HCT116 (cell line): ENCODE data around the gene STAP2. TPM values are rescaled to one million over a fixed set of nuclear protein-coding genes. Genes with fewer than 3 reads are reported as not detected.

Experiments used
- ATAC-seq: fragments of 200-7000 bp; cut with Tn5 transposase; 2 replicates; pipeline ENCODE4 v1.9.1; 2020; ENCODE audit warnings: mild to moderate bottlenecking, moderate library complexity
- BruUV-seq: library from RNA; stranded (reverse); fragments of 400-500 nt; replicated peaks from 2 replicates; lab custom pipeline; 2021; lab: Mats Ljungman, UMichigan
- CTCF ChIA-PET: fragments of 300-600 bp; sonication (Branson Sonifier 250); formaldehyde crosslinking; loops from one replicate; lab custom pipeline; 2021; ENCODE audit warnings: antibody characterized with exemption; lab: Charles Lee
- POLR2A ChIA-PET: fragments of 300-600, 350-600 bp; sonication (Branson Sonifier 250); formaldehyde crosslinking; loops from one replicate; lab custom pipeline; 2021; ENCODE audit warnings: antibody characterized with exemption; lab: Charles Lee
- RAD21 ChIA-PET, 2 experiments: fragments of 300-600 bp; sonication (Branson Sonifier 250); formaldehyde crosslinking; loops; one replicate each; lab custom pipeline; 2023; ENCODE audit warnings: low total read pairs in 2 of 2; ENCODE audit not compliant: uncharacterized antibody in 2 of 2, unreplicated experiment in 2 of 2, low non-redundant PET in 1 of 2; lab: Charles Lee
- DNase-seq: peaks from one replicate; pipeline ENCODE4 v3.0.0-alpha.2; 2010; ENCODE audit warnings: low read depth, low spot score
- H2AFZ ChIP-seq: fragments of 200-600 bp; shearing (Covaris generic), sonication (generic); 2 replicates; pipeline ENCODE4 v1.6.1; 2017; ENCODE audit warnings: low read depth, mixed run types, mixed read lengths, antibody characterized with exemption, low read length; ENCODE audit not compliant: poor library complexity, severe bottlenecking
- H3K27ac ChIP-seq: 2 replicates; pipeline ENCODE4 v1.5.1; 2012; ENCODE audit warnings: low read depth, low read length
- H3K27me3 ChIP-seq: fragments of 200-600 bp; sonication (generic); 2 replicates; pipeline ENCODE4 v1.6.1; 2016; ENCODE audit warnings: mixed run types, low read length, mixed read lengths; ENCODE audit not compliant: insufficient read depth
- H3K36me3 ChIP-seq, 2 experiments: fragments of 200-500 bp in 1 of 2; fragments of 200-600 bp in 1 of 2; sonication (Bioruptor generic) in 1 of 2; sonication (generic) in 1 of 2; 2 replicates each; pipeline versions ENCODE4 v1.5.1 to v1.6.1; 2014 to 2016; ENCODE audit warnings: low read length in 2 of 2, inconsistent platforms in 1 of 2, mixed read lengths in 1 of 2, mixed run types in 1 of 2; ENCODE audit not compliant: insufficient read depth in 2 of 2, control insufficient read depth in 1 of 2
- H3K4me1 ChIP-seq, 2 experiments: fragments of 200-600 bp in 1 of 2; sonication (generic) in 1 of 2; 2 replicates each; pipeline versions ENCODE4 v1.5.1 to v1.6.1; 2012 to 2017; ENCODE audit warnings: low read length in 2 of 2, inconsistent platforms in 1 of 2, mild to moderate bottlenecking in 1 of 2, mixed read lengths in 1 of 2, mixed run types in 1 of 2, moderate library complexity in 1 of 2; ENCODE audit not compliant: insufficient read depth in 2 of 2, control insufficient read depth in 1 of 2
- H3K4me2 ChIP-seq: fragments of 200-600 bp; sonication (generic); 2 replicates; pipeline ENCODE4 v1.6.1; 2017; ENCODE audit warnings: mixed run types, low read length, mixed read lengths
- H3K4me3 ChIP-seq, 2 experiments: fragments of 200-600 bp in 1 of 2; sonication (generic) in 1 of 2; replicated peaks in 1 of 2; 2 replicates each; pipeline ENCODE4 v1.5.1; 2011 to 2016; ENCODE audit warnings: low read length in 2 of 2, control low read depth in 1 of 2, low read depth in 1 of 2, mild to moderate bottlenecking in 1 of 2, mixed read lengths in 1 of 2, mixed run types in 1 of 2
- H3K79me2 ChIP-seq: fragments of 200-600 bp; sonication (generic); 2 replicates; pipeline ENCODE4 v1.6.1; 2017; ENCODE audit warnings: mild to moderate bottlenecking, mixed run types, low read length, moderate library complexity, mixed read lengths; ENCODE audit not compliant: insufficient read depth
- H3K9ac ChIP-seq: fragments of 200-600 bp; sonication (generic); 2 replicates; pipeline ENCODE4 v1.6.1; 2016; ENCODE audit warnings: low read length, mixed read lengths
- H3K9me2 ChIP-seq: fragments of 200-600 bp; sonication (generic), shearing (Covaris generic); 2 replicates; pipeline ENCODE4 v1.6.1; 2017; ENCODE audit warnings: mixed run types, mild to moderate bottlenecking, moderate library complexity; ENCODE audit not compliant: insufficient read depth
- H3K9me3 ChIP-seq, 2 experiments: fragments of 200-500 bp in 1 of 2; fragments of 200-600 bp in 1 of 2; sonication (Bioruptor generic) in 1 of 2; sonication (generic) in 1 of 2; 2 replicates each; pipeline ENCODE4 v1.6.1; 2014 to 2017; ENCODE audit warnings: low read length in 2 of 2, mixed read lengths in 2 of 2, inconsistent platforms in 1 of 2, low read depth in 1 of 2, mild to moderate bottlenecking in 1 of 2, mixed run types in 1 of 2, moderate library complexity in 1 of 2; ENCODE audit not compliant: control insufficient read depth in 1 of 2, insufficient read depth in 1 of 2
- H4K20me1 ChIP-seq: fragments of 200-600 bp; sonication (generic), shearing (Covaris generic); 2 replicates; pipeline ENCODE4 v1.6.1; 2017; ENCODE audit warnings: mixed run types, mild to moderate bottlenecking, moderate library complexity; ENCODE audit not compliant: insufficient read depth
- EGR1 ChIP-seq: IDR thresholded peaks from 2 replicates; pipeline ENCODE4 v1.6.1; 2012; ENCODE audit warnings: low read depth
- JUND ChIP-seq: IDR thresholded peaks from 2 replicates; pipeline ENCODE4 v1.6.1; 2012
- MAX ChIP-seq: IDR thresholded peaks from 2 replicates; pipeline ENCODE4 v1.6.1; 2012
- POLR2A ChIP-seq: IDR thresholded peaks from 2 replicates; pipeline ENCODE4 v1.7.0; 2011; ENCODE audit warnings: borderline replicate concordance; ENCODE audit not compliant: insufficient read depth, insufficient read length; ENCODE audit errors: extremely low read depth
- SIN3A ChIP-seq: IDR thresholded peaks from 2 replicates; pipeline ENCODE4 v1.6.1; 2012; ENCODE audit warnings: low read depth
- YY1 ChIP-seq: IDR thresholded peaks from 2 replicates; pipeline ENCODE4 v1.6.1; 2011; ENCODE audit warnings: low read length, low read depth, moderate library complexity, mild to moderate bottlenecking; ENCODE audit not compliant: insufficient replicate concordance; ENCODE audit errors: extremely low read depth
- ZNF274 ChIP-seq: fragments of 200-500 bp; sonication (Bioruptor generic); IDR thresholded peaks from 2 replicates; pipeline ENCODE4 v1.6.1; 2014; ENCODE audit warnings: mild to moderate bottlenecking, low read depth, low read length, inconsistent platforms
- intact Hi-C: fragments of 100-400 bp; cut with micrococcal nuclease; formaldehyde crosslinking; loops from 2 replicates; pipeline ENCODE4 v1.10.0; 2022
- total RNA-seq: library from RNA; stranded (reverse); gene quantifications from one replicate; pipeline ENCODE4 v1.2.1, GENCODE V29; 2021; ENCODE audit not compliant: unreplicated experiment

The STAP2 gene
- total RNA-seq, 1 experiment from 2014 or later = 2.1 TPM

GRCh38 chr19:4374498-4375163, 36.0 kb upstream of the STAP2 start (continued):
- TF ChIP-seq YY1 (no peak), ZNF274 (no peak)

- DNase-seq (no peak), ATAC-seq (no peak)
- Histone ChIP-seq H3K9me2 (no peaks in the 10 kb centered on the region), H3K27ac (peak overlapping the region; percentile 99), H3K36me3 (no peaks in the 10 kb centered on the region), H3K9ac (peak overlapping the region; percentile 77), H2AFZ (no peak overlapping the region), H4K20me1 (peaks cover 3% of the 10 kb centered on the region; the same call in 1 of the 2 replicates), H3K4me1 (peaks cover 51 to 75% of the 10 kb centered on the region in 2 experiments), H3K27me3 (no peaks in the 10 kb centered on the region), H3K79me2 (peaks cover 93% of the 10 kb centered on the region), H3K9me3 (no peaks in the 10 kb centered on the region), H3K4me2 (peak overlapping the region; percentile 97), H3K4me3 (peak overlapping the region; percentile 30 to 58)
- ChIA-PET CTCF (interaction anchor here (0.9 to 2.6 kb wide), 4 partner anchors 11 to 28 kb away, joined by 3 to 13 read pairs (median 10); partner anchors contain the start of gene CHAF1A), RAD21 (interaction anchor here in 1 of 2 experiments (0.9 kb wide), 1 partner anchor 26 kb away, joined by 3 read pairs; the partner anchor contains the start of gene SH3GL1), POLR2A (interaction anchor here (1.7 kb wide), 1 partner anchor 25 kb away, joined by 4 read pairs; no protein-coding TSS in a partner anchor)
- intact Hi-C loops = loop anchor here (1.0 to 2.0 kb wide), 2 partner anchors 31 to 46 kb away; partner anchors contain the start of gene MPND
- TF ChIP-seq MAX (no peak), POLR2A (no peak), JUND (no peak), EGR1 (no peak), SIN3A (no peak), YY1 (no peak)
- TSS peak; percentile 69 for BruUV-seq
Measured at GRCh38 chr19:4373601-4374497, 35.2 kb upstream of the STAP2 start.
